ENCODE data around the gene TRABD2B. TPM values are rescaled to one million over a fixed set of nuclear protein-coding genes. Genes with fewer than 3 reads are reported as not detected.

The TRABD2B gene
- polyA plus RNA-seq, 1 of the 3 experiments (the other 2 are of a cell fraction): 0.03 TPM

- no peak for DNase-seq
- Histone ChIP-seq H3K79me2 (ENCODE audit: insufficient read depth) (no peaks in the 10 kb centered on the region), H3K9ac (no peak overlapping the region), H4K20me1 (ENCODE audit: insufficient read depth) (no peaks in the 10 kb centered on the region), H3K4me3 (ENCODE audit: low read depth in 2 of 2, low read length in 1 of 2) (no peak overlapping the region), H3K9me2 (no peaks in the 10 kb centered on the region), H3K27ac (ENCODE audit: low read depth in 2 of 2, low read length in 1 of 2) (no peak overlapping the region), H3K4me2 (no peak overlapping the region), H3K27me3 (ENCODE audit: insufficient read depth) (no peaks in the 10 kb centered on the region), H3K4me1 (ENCODE audit: control insufficient read depth in 1 of 2, insufficient read depth in 2 of 2, low read depth in 1 of 2, low read length in 1 of 2) (peaks cover 0 to 3% of the 10 kb centered on the region in 2 experiments; a peak in 1 of 4 replicates), H3K36me3 (replicated peaks in 1 of 2; ENCODE audit: control insufficient read depth in 1 of 2, insufficient read depth in 2 of 2, low read length in 1 of 2) (no peaks in the 10 kb centered on the region), H2AFZ (ENCODE audit: low read depth) (no peak overlapping the region), H3K9me3 (no peaks in the 10 kb centered on the region), H3F3A (replicated peaks; ENCODE audit: insufficient read depth) (no peaks in the 10 kb centered on the region)
- ChIA-PET POLR2A (no interaction called here), CTCF (interaction anchor here (1.4 to 2.2 kb wide), 2 partner anchors 35 to 51 kb away, joined by 3 to 5 read pairs; no protein-coding TSS in a partner anchor)
- TF ChIP-seq RXRA (IDR thresholded peaks at IDR 0.05; ENCODE audit: borderline replicate concordance, low read depth): no peak
- no peak for TF ChIP-seq FOXJ3 (CRISPR knock-in tag; IDR thresholded peaks at IDR 0.05)
- no peak for TF ChIP-seq CHD2 (IDR thresholded peaks at IDR 0.05; ENCODE audit: low read length, partially characterized antibody)
- TF ChIP-seq GABPA (IDR thresholded peaks at IDR 0.05; ENCODE audit: low read depth): no peak
- no peak for TF ChIP-seq NRF1 (IDR thresholded peaks at IDR 0.05; ENCODE audit: low read depth, low read length)
- TF ChIP-seq ELF1 (IDR thresholded peaks at IDR 0.05): no peak
- TF ChIP-seq GATA2 (CRISPR knock-in tag; IDR thresholded peaks at IDR 0.05): no peak
- TF ChIP-seq SMC3 (IDR thresholded peaks at IDR 0.05; ENCODE audit: low read depth, low read length): no peak
- TF ChIP-seq TAF1 (IDR thresholded peaks at IDR 0.05; ENCODE audit: borderline replicate concordance, low read depth, low read length): no peak
- TF ChIP-seq CTCF (IDR thresholded peaks at IDR 0.05): no peak
- no peak for TF ChIP-seq PBX3 (IDR thresholded peaks at IDR 0.05)
- no peak for TF ChIP-seq REST (IDR thresholded peaks at IDR 0.05; ENCODE audit: low read depth, low read length)
- no peak for TF ChIP-seq SIN3A (IDR thresholded peaks at IDR 0.05; ENCODE audit: borderline replicate concordance, low read depth, low read length)
- no peak for TF ChIP-seq IRF3 (IDR thresholded peaks at IDR 0.05; ENCODE audit: low read depth, low read length)
- no peak for TF ChIP-seq EP300 (IDR thresholded peaks at IDR 0.05; ENCODE audit: borderline replicate concordance in 1 of 2, low read depth in 1 of 2, low read length in 1 of 2)
- no peak for TF ChIP-seq MAX (IDR thresholded peaks at IDR 0.05; ENCODE audit: low read depth)
- WGBS (ENCODE audit: low lambda C conversion rate): 54% methylated on average over 3 of the region's 5 CpGs
Observed at GRCh38 chr1:47761974-47762373, 235.2 kb downstream of the TRABD2B start.

Data from SK-N-SH (cell line).